GM13976 (cell line): ENCODE measurements around the gene SUSD4.

ENCODE experiments used
- DNase-seq: peaks from one replicate; pipeline ENCODE4 v3.0.0; 2012; ENCODE audit warnings: low spot score
- CTCF ChIP-seq: IDR thresholded peaks from 2 replicates; pipeline ENCODE4 v1.5.1; 2012; ENCODE audit warnings: borderline replicate concordance, mild to moderate bottlenecking; ENCODE audit not compliant: insufficient read depth; ENCODE audit errors: extremely low read depth, missing control alignments, control extremely low read depth
- in situ Hi-C: fragments of 300-500 bp; cut with MboI; formaldehyde crosslinking; loops from one replicate; pipeline ENCODE4 v1.12.0; 2022; ENCODE audit warnings: low sequenced_read_pairs, mixed read lengths, inconsistent platforms; ENCODE audit not compliant: unreplicated experiment

Gene SUSD4

GRCh38 chr1:223219846-223220610 is 143.9 kb downstream of the SUSD4 start:
- no peak for DNase-seq
- TF ChIP-seq CTCF: no peak
- in situ Hi-C loops: no loop called here

GRCh38 chr1:223219318-223219635 is 144.7 kb downstream of the SUSD4 start:
- DNase-seq: no peak
- in situ Hi-C loops: no loop called here
- TF ChIP-seq CTCF: no peak

- no peak for DNase-seq
- TF ChIP-seq CTCF: no peak
- in situ Hi-C loops: no loop called here
Observed at GRCh38 chr1:223217781-223218180, 146.2 kb downstream of the SUSD4 start.

GRCh38 chr1:223216531-223217205 is 147.3 kb downstream of the SUSD4 start:
- TF ChIP-seq CTCF: no peak
- in situ Hi-C loops: no loop called here
- no peak for DNase-seq

- no peak for TF ChIP-seq CTCF
- DNase-seq: no peak
- in situ Hi-C loops: no loop called here
Observed at GRCh38 chr1:223216074-223216473, 147.9 kb downstream of the SUSD4 start.

- no peak for DNase-seq
- in situ Hi-C loops: no loop called here
- TF ChIP-seq CTCF: no peak
Observed at GRCh38 chr1:223215026-223215425, 148.9 kb downstream of the SUSD4 start.

GRCh38 chr1:223214261-223214807 is 149.6 kb downstream of the SUSD4 start:
- in situ Hi-C loops: no loop called here
- TF ChIP-seq CTCF: no peak
- DNase-seq: no peak
